Gastroesophageal sphincter (tissue), 4 donors: Measurements from ENCODE around the gene AAK1. TPM values are rescaled to one million over a fixed set of nuclear protein-coding genes. Genes with fewer than 3 reads are reported as not detected.

Source experiments
- ATAC-seq: fragments of 150-250 bp; one replicate; pipeline ENCODE4 v1.9.1; 2016; ENCODE audit warnings: mild to moderate bottlenecking, moderate library complexity
- H3K27ac ChIP-seq, 4 donors: fragments of 200-600 bp; sonication (generic) in 3 of 4; 1 replicate in 3 of 4; 2 replicates in 1 of 4; pipeline ENCODE4 v1.5.1; 2016 to 2019
- H3K27me3 ChIP-seq: fragments of 200-600 bp; sonication (generic); one replicate; pipeline ENCODE4 v1.5.1; 2019
- H3K36me3 ChIP-seq, 2 donors: fragments of 200-600 bp; sonication (generic); one replicate each; pipeline ENCODE4 v1.5.1; 2019; ENCODE audit warnings: control low read depth in 1 of 2
- H3K4me1 ChIP-seq, 3 donors: fragments of 200-600 bp; sonication (generic); 1 replicate in 2 of 3; 2 replicates in 1 of 3; pipeline ENCODE4 v1.5.1; 2016 to 2019; ENCODE audit warnings: control low read depth in 2 of 3
- H3K4me3 ChIP-seq, 2 donors: fragments of 200-600 bp; sonication (generic); one replicate each; pipeline ENCODE4 v1.5.1; 2019; ENCODE audit warnings: mild to moderate bottlenecking in 1 of 2, moderate library complexity in 1 of 2
- H3K9me3 ChIP-seq, 3 donors: fragments of 200-600 bp; sonication (generic); one replicate each; pipeline ENCODE4 v1.5.1; 2017 to 2019; ENCODE audit warnings: control low read depth in 2 of 3
- EP300 ChIP-seq: sonication (generic); formaldehyde crosslinking; IDR thresholded peaks from one replicate; pipeline ENCODE4 v1.6.1; 2017; ENCODE audit warnings: antibody characterized with exemption, mild to moderate bottlenecking
- POLR2A ChIP-seq, 2 donors: fragments of 450-650 bp; IDR thresholded peaks; one replicate each; pipeline ENCODE4 v1.6.1; 2017; ENCODE audit warnings: antibody characterized with exemption in 2 of 2, mild to moderate bottlenecking in 2 of 2, moderate library complexity in 1 of 2
- POLR2AphosphoS5 ChIP-seq: sonication (generic); formaldehyde crosslinking; IDR thresholded peaks from one replicate; pipeline ENCODE4 v1.6.1; 2017; ENCODE audit warnings: antibody characterized with exemption
- WGBS, 2 donors: methylation state at CpG; one replicate each; pipeline ENCODE4 v1.1.5; 2018; ENCODE audit warnings: low coverage in 1 of 2; 5-methylcytosine and 5-hydroxymethylcytosine counted together
- total RNA-seq, 4 donors: library from RNA; depleted of rRNA; stranded (reverse); fragments of >200 nt; gene quantifications; one replicate each; pipeline ENCODE4 v1.1.0, GENCODE V29; 2016
- TF ChIP-seq, protein P1 (sequence below), 4 experiments: fragments of 200-600 bp in 2 of 4; fragments of 450-650 bp in 2 of 4; sonication (generic) in 1 of 4; IDR thresholded peaks; one replicate each; pipeline ENCODE4 v1.5.1; 2017 to 2019; ENCODE audit warnings: antibody characterized with exemption in 4 of 4, mild to moderate bottlenecking in 2 of 4, moderate library complexity in 2 of 4

The AAK1 gene
- total RNA-seq, 4 donors from 2014 or later: 32.3 to 55.9 (median 49.6) TPM

DNA sequence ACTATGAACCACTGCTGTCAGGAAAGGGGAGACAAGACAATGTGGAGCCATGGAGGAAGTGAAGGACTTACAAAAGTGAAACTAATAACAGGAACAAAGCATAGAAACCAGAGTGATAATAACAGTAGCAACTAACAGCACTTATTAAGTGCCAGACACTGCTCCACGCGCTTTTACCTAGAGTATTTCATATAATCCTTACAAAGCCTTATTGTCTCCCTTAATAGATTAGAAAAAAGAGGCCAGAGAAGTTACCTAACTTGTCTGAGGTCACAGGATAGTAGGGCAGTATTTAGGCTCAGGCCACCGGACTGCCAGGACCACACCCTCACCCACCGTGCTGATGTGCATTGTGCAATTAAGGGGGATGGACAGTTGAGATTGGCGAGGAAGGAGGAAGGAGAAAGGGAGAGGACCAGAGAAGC is 107.7 kb downstream of the AAK1 start:
- ATAC-seq: no peak

DNA sequence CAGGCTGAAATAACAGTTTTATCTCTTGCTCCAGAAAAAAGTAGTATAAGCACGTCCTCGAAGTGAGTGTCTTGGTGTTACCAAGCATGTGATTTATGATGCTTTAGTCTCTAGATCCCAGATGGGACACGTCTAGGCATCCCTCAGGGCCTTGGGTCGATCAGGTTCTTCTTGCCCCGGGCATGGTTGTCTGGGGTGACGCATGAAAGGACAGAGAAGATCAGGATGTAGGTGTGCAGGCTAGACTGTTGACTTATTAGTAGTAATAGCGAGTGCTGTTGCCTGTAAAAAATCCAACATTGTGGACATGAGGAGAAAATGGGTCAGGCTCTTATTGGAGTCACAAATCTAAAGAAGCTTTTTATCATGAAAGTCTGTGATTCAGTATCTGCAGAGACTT is 112.4 kb downstream of the AAK1 start:
- TF ChIP-seq POLR2AphosphoS5 (no peak), EP300 (no peak), POLR2A (IDR thresholded peaks at IDR 0.05) (no peak)
- TF ChIP-seq, protein P1, sequence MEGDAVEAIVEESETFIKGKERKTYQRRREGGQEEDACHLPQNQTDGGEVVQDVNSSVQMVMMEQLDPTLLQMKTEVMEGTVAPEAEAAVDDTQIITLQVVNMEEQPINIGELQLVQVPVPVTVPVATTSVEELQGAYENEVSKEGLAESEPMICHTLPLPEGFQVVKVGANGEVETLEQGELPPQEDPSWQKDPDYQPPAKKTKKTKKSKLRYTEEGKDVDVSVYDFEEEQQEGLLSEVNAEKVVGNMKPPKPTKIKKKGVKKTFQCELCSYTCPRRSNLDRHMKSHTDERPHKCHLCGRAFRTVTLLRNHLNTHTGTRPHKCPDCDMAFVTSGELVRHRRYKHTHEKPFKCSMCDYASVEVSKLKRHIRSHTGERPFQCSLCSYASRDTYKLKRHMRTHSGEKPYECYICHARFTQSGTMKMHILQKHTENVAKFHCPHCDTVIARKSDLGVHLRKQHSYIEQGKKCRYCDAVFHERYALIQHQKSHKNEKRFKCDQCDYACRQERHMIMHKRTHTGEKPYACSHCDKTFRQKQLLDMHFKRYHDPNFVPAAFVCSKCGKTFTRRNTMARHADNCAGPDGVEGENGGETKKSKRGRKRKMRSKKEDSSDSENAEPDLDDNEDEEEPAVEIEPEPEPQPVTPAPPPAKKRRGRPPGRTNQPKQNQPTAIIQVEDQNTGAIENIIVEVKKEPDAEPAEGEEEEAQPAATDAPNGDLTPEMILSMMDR (IDR thresholded peaks at IDR 0.05): no peak
- 65 to 67% methylated on average over 5 to 6 of the region's 7 CpGs for WGBS, 2 donors

More for the DNA sequence above, 107.7 kb downstream of the AAK1 start:
- H3K4me3 ChIP-seq: no peak overlapping the region
- peaks cover 0 to 7% (median 0%) of the 10 kb centered on the region in 3 donors for H3K4me1 ChIP-seq
- WGBS, 2 donors: 81 to 82% methylated on average over 5 of the region's 5 CpGs
- no peak for TF ChIP-seq POLR2A (IDR thresholded peaks at IDR 0.05)
- no peak for TF ChIP-seq EP300
- TF ChIP-seq, protein P1 (IDR thresholded peaks at IDR 0.05): no peak
- no peak for TF ChIP-seq POLR2AphosphoS5
- H3K27me3 ChIP-seq: no peaks in the 10 kb centered on the region
- H3K9me3 ChIP-seq: peaks cover 0 to 4% (median 0%) of the 10 kb centered on the region in 3 donors
- H3K27ac ChIP-seq: no peak overlapping the region
- peaks cover 0 to 86% of the 10 kb centered on the region in 2 donors for H3K36me3 ChIP-seq

DNA sequence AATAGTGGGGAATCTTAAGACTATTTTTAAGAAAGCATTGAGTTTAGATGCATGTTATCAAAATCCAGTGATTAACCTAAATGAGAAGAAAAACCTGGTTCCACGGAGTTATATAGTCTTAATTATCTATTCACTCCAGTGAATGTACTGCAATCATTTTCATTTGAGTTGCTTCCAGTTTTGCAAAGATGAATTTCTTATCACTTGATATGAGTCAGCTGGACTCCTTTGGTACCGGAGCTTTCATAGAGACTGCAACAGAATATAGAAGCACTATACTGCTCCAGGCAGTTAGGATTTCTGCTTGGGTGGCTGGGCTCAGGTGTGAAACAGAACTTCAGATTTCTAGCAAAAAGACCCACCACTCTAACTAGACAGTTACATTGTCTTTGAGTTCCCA is 114.1 kb downstream of the AAK1 start:
- peaks cover 0 to 4% (median 0%) of the 10 kb centered on the region in 3 donors for H3K9me3 ChIP-seq
- ATAC-seq: no peak
- 31 to 73% methylated on average over 2 of the region's 2 CpGs for WGBS, 2 donors
- no peaks in the 10 kb centered on the region for H3K4me1 ChIP-seq
- TF ChIP-seq, protein P1 (IDR thresholded peaks at IDR 0.05): no peak
- TF ChIP-seq EP300 (no peak), POLR2A (IDR thresholded peaks at IDR 0.05) (no peak), POLR2AphosphoS5 (no peak)
- H3K27ac ChIP-seq: no peak overlapping the region
- H3K36me3 ChIP-seq: peaks cover 0 to 95% of the 10 kb centered on the region in 2 donors
- no peak overlapping the region for H3K4me3 ChIP-seq
- no peaks in the 10 kb centered on the region for H3K27me3 ChIP-seq

More for the DNA sequence above, 112.4 kb downstream of the AAK1 start:
- Histone ChIP-seq H3K27ac (no peak overlapping the region), H3K27me3 (no peaks in the 10 kb centered on the region), H3K36me3 (peaks cover 0 to 91% of the 10 kb centered on the region in 2 donors), H3K4me1 (peaks cover 0 to 2% (median 0%) of the 10 kb centered on the region in 3 donors), H3K4me3 (no peak overlapping the region), H3K9me3 (peaks cover 0 to 4% (median 0%) of the 10 kb centered on the region in 3 donors)
- no peak for ATAC-seq

- peaks cover 0 to 96% of the 10 kb centered on the region in 2 donors for H3K36me3 ChIP-seq
- TF ChIP-seq POLR2AphosphoS5 (no peak), EP300 (no peak)
- TF ChIP-seq, protein P1 (IDR thresholded peaks at IDR 0.05): no peak
- no peak for ATAC-seq
These were observed 118.3 kb downstream of the AAK1 start for GRCh38 chr2:69525261-69525660.

GRCh38 chr2:69524799-69525198 is 118.7 kb downstream of the AAK1 start:
- Histone ChIP-seq H3K4me1 (no peaks in the 10 kb centered on the region), H3K9me3 (no peaks in the 10 kb centered on the region), H3K27ac (no peak overlapping the region), H3K27me3 (no peaks in the 10 kb centered on the region), H3K36me3 (peaks cover 0 to 97% of the 10 kb centered on the region in 2 donors), H3K4me3 (no peak overlapping the region)
- TF ChIP-seq POLR2AphosphoS5: no peak
- TF ChIP-seq POLR2A (IDR thresholded peaks at IDR 0.05): no peak
- TF ChIP-seq EP300: no peak
- TF ChIP-seq, protein P1 (IDR thresholded peaks at IDR 0.05): no peak
- ATAC-seq: no peak
- WGBS, 2 donors: 85 to 100% methylated on average over 1 of the region's 1 CpG

More at GRCh38 chr2:69525261-69525660, 118.3 kb downstream of the AAK1 start:
- no peaks in the 10 kb centered on the region for H3K27me3 ChIP-seq
- H3K9me3 ChIP-seq: no peaks in the 10 kb centered on the region
- 84% methylated on average over 3 of the region's 3 CpGs; no CpG with 5 or more reads in 1 of the 2 donors for WGBS, 2 donors
- H3K27ac ChIP-seq: no peak overlapping the region
- H3K4me3 ChIP-seq: no peak overlapping the region
- H3K4me1 ChIP-seq: no peaks in the 10 kb centered on the region
